GM20000 (cell line): ENCODE data around the gene TMEM131.
"Not testable (repeated sequence)": the region's sequence is repeated elsewhere in the genome, so short reads cannot be mapped to it uniquely, and the experiment has no call there.

Source experiments
- DNase-seq: peaks from one replicate; pipeline ENCODE4 v3.0.0; 2012; ENCODE audit warnings: low spot score
- TF ChIP-seq, protein P1 (sequence below): IDR thresholded peaks from 2 replicates; pipeline ENCODE4 v1.5.1; 2012; ENCODE audit warnings: mild to moderate bottlenecking, control low read depth; ENCODE audit errors: extremely low read depth, missing control alignments

The TMEM131 gene

GRCh38 chr2:97889156-97889555, 106.6 kb downstream of the TMEM131 start:
- TF ChIP-seq, protein P1, sequence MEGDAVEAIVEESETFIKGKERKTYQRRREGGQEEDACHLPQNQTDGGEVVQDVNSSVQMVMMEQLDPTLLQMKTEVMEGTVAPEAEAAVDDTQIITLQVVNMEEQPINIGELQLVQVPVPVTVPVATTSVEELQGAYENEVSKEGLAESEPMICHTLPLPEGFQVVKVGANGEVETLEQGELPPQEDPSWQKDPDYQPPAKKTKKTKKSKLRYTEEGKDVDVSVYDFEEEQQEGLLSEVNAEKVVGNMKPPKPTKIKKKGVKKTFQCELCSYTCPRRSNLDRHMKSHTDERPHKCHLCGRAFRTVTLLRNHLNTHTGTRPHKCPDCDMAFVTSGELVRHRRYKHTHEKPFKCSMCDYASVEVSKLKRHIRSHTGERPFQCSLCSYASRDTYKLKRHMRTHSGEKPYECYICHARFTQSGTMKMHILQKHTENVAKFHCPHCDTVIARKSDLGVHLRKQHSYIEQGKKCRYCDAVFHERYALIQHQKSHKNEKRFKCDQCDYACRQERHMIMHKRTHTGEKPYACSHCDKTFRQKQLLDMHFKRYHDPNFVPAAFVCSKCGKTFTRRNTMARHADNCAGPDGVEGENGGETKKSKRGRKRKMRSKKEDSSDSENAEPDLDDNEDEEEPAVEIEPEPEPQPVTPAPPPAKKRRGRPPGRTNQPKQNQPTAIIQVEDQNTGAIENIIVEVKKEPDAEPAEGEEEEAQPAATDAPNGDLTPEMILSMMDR = no peak
- DNase-seq = no peak

DNA sequence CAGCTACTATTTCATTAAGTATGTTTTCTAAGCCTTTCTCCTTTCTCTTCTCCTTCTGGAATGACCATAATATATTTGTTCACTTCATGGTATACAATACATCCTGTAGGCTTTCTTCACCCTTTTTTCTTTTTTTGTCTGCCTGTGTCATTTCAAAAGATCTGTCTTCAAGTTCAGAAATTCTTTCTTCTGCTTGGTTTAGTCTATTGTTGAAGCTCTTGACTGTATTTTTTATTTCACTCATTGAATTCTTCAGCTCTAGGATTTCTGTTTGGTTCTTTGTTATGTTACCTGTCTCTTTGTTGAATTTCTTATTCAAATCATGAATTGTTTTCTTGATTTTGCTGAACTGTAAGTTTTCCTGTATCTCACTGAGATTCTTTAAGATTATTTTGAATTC, 109.9 kb downstream of the TMEM131 start:
- TF ChIP-seq, protein P1 = no peak
- no peak for DNase-seq

- no peak for DNase-seq
- TF ChIP-seq, protein P1 = no peak
Measured at GRCh38 chr2:97880334-97880733, 115.4 kb downstream of the TMEM131 start.

GRCh38 chr2:97878865-97879264, 116.9 kb downstream of the TMEM131 start:
- TF ChIP-seq, protein P1 = no peak
- DNase-seq = no peak

- DNase-seq = not testable (repeated sequence)
Measured at GRCh38 chr2:97878317-97878716, 117.4 kb downstream of the TMEM131 start.

DNA sequence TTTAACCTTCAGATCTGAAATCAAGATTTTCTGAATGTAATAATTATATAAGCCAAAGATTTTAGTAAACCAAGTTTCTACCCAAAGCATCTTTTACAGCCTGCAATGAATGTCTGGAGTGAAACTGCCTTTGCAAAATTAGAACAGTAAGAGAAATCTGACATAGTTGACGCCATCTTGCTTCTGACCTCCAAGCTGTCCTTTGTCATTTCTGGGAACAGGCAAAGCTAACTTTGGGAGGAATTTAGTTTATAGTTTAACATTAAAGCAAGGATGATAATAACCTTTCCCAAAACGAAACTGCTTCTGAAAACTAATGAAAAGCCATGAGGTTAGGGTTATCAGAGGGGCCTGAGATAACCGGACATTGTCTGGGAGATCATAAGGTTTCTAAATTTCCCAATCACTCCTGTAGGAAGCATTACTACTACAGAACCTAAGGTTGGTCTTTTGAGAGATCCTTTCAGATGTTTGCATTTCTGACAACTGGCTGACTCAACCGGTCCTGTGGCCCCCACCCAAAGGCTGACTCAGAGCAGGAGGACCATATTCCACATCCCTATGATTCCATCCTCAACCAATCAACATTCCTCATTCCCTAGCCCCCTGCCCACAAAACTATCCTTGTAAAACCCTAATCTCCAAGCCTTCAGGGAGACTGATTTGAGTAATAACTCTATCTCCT, 124.5 kb downstream of the TMEM131 start:
- DNase-seq = no peak
- TF ChIP-seq, protein P1 = no peak

GRCh38 chr2:97870396-97870843, 125.3 kb downstream of the TMEM131 start:
- DNase-seq = peak; percentile 69
- TF ChIP-seq, protein P1 = no peak

GRCh38 chr2:97869722-97870346, 125.9 kb downstream of the TMEM131 start:
- DNase-seq = no peak
- TF ChIP-seq, protein P1 = no peak
